GM23338 (cell line): ENCODE measurements around the gene MTHFS. TPM values are rescaled to one million over a fixed set of nuclear protein-coding genes. Genes with fewer than 3 reads are reported as not detected.
"Not testable (repeated sequence)": the region's sequence is repeated elsewhere in the genome, so short reads cannot be mapped to it uniquely, and the experiment has no call there.

ENCODE experiments used
- ATAC-seq: fragments of 200-7000 bp; cut with Tn5 transposase; 3 replicates; pipeline ENCODE4 v1.9.1; 2020
- DNase-seq: peaks from one replicate; pipeline ENCODE4 v3.0.0-alpha.2; 2015; ENCODE audit warnings: low spot score
- H2AFZ ChIP-seq: fragments of 200-600 bp; sonication (generic); 2 replicates; pipeline ENCODE4 v1.8.0; 2016; ENCODE audit warnings: antibody characterized with exemption, mild to moderate bottlenecking, moderate library complexity
- H3F3A ChIP-seq: fragments of 200-600 bp; sonication (generic); replicated peaks from 2 replicates; pipeline ENCODE4 v1.8.0; 2017; ENCODE audit warnings: antibody characterized with exemption, mixed run types, low read depth
- H3K27ac ChIP-seq: fragments of 200-600 bp; sonication (generic); 2 replicates; pipeline ENCODE4 v1.6.1; 2016; ENCODE audit warnings: low read depth
- H3K27me3 ChIP-seq: fragments of 200-600 bp; sonication (generic); 2 replicates; pipeline ENCODE4 v1.8.0; 2016; ENCODE audit warnings: mild to moderate bottlenecking, mixed run types, moderate library complexity; ENCODE audit not compliant: insufficient read depth
- H3K36me3 ChIP-seq: fragments of 200-600 bp; sonication (generic); 2 replicates; pipeline ENCODE4 v1.8.0; 2016; ENCODE audit warnings: mild to moderate bottlenecking; ENCODE audit not compliant: insufficient read depth
- H3K4me1 ChIP-seq: fragments of 200-600 bp; sonication (generic); 2 replicates; pipeline ENCODE4 v1.8.0; 2016; ENCODE audit warnings: mild to moderate bottlenecking, moderate library complexity; ENCODE audit not compliant: insufficient read depth
- H3K4me2 ChIP-seq: fragments of 200-600 bp; sonication (generic); 2 replicates; pipeline ENCODE4 v1.7.1; 2017; ENCODE audit warnings: mixed run types
- H3K4me3 ChIP-seq: fragments of 200-600 bp; sonication (generic); 2 replicates; pipeline ENCODE4 v1.6.1; 2016; ENCODE audit warnings: mixed run types
- H3K79me2 ChIP-seq: fragments of 200-600 bp; sonication (generic); replicated peaks from 2 replicates; pipeline ENCODE4 v1.8.0; 2017; ENCODE audit warnings: mild to moderate bottlenecking; ENCODE audit not compliant: insufficient read depth
- H3K9me2 ChIP-seq: fragments of 200-600 bp; sonication (generic); 2 replicates; pipeline ENCODE4 v1.8.0; 2017; ENCODE audit not compliant: insufficient read depth
- H4K20me1 ChIP-seq: fragments of 200-600 bp; sonication (generic); replicated peaks from 2 replicates; pipeline ENCODE4 v1.8.0; 2017; ENCODE audit warnings: mild to moderate bottlenecking; ENCODE audit not compliant: insufficient read depth
- H3K27ac Mint-ChIP-seq: 2 replicates; pipeline ENCODE4 v1.8.0; 2020; ENCODE audit warnings: inconsistent platforms, mild to moderate bottlenecking, moderate library complexity, mixed read lengths
- H3K27me3 Mint-ChIP-seq: 3 replicates; pipeline ENCODE4 v1.8.0; 2022; ENCODE audit warnings: low read depth, mild to moderate bottlenecking, moderate library complexity, mixed read lengths, inconsistent platforms; ENCODE audit not compliant: insufficient read depth, poor library complexity
- H3K36me3 Mint-ChIP-seq: 3 replicates; pipeline ENCODE4 v1.8.0; 2021; ENCODE audit warnings: low read depth, mild to moderate bottlenecking, inconsistent platforms, moderate library complexity, mixed read lengths
- H3K4me1 Mint-ChIP-seq: 3 replicates; pipeline ENCODE4 v1.8.0; 2020; ENCODE audit warnings: mild to moderate bottlenecking, inconsistent platforms, mixed read lengths
- H3K4me3 Mint-ChIP-seq: 3 replicates; pipeline ENCODE4 v1.8.0; 2021; ENCODE audit warnings: moderate library complexity, mild to moderate bottlenecking, inconsistent platforms, mixed read lengths
- H3K9me3 Mint-ChIP-seq: 3 replicates; pipeline ENCODE4 v1.8.0; 2020; ENCODE audit warnings: moderate library complexity, mild to moderate bottlenecking, inconsistent platforms, mixed read lengths
- EZH2 ChIP-seq: fragments of 200-600 bp; sonication (generic); IDR thresholded peaks from one replicate; pipeline ENCODE4 v1.8.0; 2017; ENCODE audit warnings: antibody characterized with exemption, mild to moderate bottlenecking, low read depth; ENCODE audit not compliant: unreplicated experiment
- NANOG ChIP-seq: IDR thresholded peaks from 2 replicates; pipeline ENCODE4 v1.6.1; 2016; ENCODE audit warnings: antibody characterized with exemption, borderline replicate concordance
- ZNF114 ChIP-seq: fragments of 250-450 bp; sonication (Bioruptor Pico); IDR thresholded peaks from 2 replicates; pipeline ENCODE4 v1.5.0; 2020; ENCODE audit warnings: mild to moderate bottlenecking, moderate library complexity
- polyA plus RNA-seq: library from polyadenylated mRNA; unstranded; fragments of >200 nt; fragmentation: Nextera tagmentation; extraction: Ambion mirVana; gene quantifications from 2 replicates; pipeline ENCODE4 v1.2.1, GENCODE V29; 2016
- total RNA-seq: library from RNA; depleted of rRNA; stranded (reverse); fragments of >200 nt; shearing (Covaris generic); gene quantifications from 2 replicates; pipeline ENCODE4 v1.2.3, GENCODE V29; 2014
- TF ChIP-seq, protein P1 (sequence below): fragments of 250-450 bp; sonication (Bioruptor Pico); IDR thresholded peaks from 2 replicates; pipeline ENCODE4 v1.5.0; 2020; ENCODE audit warnings: mild to moderate bottlenecking, moderate library complexity

Gene MTHFS
- total and polyA plus RNA-seq, 2 experiments from 2014 or later, result 33.2 to 62.0 TPM

DNA sequence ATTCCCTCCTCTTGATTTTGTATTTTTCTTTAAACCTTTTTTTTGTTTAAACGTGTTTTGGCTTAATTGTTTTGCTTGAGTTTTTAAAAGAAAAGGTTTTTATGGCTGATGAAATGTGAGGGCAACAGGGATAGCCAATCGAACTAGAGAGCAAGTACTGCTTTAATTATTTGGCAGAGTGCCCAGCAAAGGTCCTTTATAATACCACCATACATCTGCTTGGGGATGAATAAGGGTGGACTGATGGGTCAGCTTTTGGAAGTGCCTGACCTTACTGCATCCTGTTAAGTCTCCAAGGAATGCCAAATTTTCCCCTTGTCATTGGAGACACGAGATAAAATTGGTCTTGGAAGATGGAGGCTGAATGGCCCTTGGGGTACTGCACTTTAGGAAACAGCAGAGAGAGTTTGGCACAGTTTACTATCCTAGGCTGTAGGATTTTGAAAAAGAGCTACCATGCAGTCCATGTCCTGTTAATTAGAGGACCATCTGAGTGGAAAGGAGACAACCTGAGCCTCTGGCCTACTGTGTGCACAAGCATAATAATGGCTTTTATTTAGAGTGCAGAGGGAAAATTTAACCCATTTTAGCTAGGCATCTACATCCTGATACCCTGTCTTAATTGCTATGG, 19.8 kb upstream of the MTHFS start (continued):
- TF ChIP-seq, protein P1, sequence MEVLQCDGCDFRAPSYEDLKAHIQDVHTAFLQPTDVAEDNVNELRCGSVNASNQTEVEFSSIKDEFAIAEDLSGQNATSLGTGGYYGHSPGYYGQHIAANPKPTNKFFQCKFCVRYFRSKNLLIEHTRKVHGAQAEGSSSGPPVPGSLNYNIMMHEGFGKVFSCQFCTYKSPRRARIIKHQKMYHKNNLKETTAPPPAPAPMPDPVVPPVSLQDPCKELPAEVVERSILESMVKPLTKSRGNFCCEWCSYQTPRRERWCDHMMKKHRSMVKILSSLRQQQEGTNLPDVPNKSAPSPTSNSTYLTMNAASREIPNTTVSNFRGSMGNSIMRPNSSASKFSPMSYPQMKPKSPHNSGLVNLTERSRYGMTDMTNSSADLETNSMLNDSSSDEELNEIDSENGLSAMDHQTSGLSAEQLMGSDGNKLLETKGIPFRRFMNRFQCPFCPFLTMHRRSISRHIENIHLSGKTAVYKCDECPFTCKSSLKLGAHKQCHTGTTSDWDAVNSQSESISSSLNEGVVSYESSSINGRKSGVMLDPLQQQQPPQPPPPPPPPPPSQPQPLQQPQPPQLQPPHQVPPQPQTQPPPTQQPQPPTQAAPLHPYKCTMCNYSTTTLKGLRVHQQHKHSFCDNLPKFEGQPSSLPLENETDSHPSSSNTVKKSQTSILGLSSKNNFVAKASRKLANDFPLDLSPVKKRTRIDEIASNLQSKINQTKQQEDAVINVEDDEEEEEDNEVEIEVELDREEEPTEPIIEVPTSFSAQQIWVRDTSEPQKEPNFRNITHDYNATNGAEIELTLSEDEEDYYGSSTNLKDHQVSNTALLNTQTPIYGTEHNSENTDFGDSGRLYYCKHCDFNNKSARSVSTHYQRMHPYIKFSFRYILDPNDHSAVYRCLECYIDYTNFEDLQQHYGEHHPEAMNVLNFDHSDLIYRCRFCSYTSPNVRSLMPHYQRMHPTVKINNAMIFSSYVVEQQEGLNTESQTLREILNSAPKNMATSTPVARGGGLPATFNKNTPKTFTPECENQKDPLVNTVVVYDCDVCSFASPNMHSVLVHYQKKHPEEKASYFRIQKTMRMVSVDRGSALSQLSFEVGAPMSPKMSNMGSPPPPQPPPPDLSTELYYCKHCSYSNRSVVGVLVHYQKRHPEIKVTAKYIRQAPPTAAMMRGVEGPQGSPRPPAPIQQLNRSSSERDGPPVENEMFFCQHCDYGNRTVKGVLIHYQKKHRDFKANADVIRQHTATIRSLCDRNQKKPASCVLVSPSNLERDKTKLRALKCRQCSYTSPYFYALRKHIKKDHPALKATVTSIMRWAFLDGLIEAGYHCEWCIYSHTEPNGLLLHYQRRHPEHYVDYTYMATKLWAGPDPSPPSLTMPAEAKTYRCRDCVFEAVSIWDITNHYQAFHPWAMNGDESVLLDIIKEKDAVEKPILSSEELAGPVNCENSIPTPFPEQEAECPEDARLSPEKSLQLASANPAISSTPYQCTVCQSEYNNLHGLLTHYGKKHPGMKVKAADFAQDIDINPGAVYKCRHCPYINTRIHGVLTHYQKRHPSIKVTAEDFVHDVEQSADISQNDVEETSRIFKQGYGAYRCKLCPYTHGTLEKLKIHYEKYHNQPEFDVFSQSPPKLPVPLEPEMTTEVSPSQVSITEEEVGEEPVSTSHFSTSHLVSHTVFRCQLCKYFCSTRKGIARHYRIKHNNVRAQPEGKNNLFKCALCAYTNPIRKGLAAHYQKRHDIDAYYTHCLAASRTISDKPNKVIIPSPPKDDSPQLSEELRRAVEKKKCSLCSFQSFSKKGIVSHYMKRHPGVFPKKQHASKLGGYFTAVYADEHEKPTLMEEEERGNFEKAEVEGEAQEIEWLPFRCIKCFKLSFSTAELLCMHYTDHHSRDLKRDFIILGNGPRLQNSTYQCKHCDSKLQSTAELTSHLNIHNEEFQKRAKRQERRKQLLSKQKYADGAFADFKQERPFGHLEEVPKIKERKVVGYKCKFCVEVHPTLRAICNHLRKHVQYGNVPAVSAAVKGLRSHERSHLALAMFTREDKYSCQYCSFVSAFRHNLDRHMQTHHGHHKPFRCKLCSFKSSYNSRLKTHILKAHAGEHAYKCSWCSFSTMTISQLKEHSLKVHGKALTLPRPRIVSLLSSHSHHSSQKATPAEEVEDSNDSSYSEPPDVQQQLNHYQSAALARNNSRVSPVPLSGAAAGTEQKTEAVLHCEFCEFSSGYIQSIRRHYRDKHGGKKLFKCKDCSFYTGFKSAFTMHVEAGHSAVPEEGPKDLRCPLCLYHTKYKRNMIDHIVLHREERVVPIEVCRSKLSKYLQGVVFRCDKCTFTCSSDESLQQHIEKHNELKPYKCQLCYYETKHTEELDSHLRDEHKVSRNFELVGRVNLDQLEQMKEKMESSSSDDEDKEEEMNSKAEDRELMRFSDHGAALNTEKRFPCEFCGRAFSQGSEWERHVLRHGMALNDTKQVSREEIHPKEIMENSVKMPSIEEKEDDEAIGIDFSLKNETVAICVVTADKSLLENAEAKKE (CRISPR knock-in tag), result no peak
- no peak for TF ChIP-seq NANOG
- no peak for TF ChIP-seq ZNF114 (CRISPR knock-in tag)
- no peak for TF ChIP-seq EZH2

DNA sequence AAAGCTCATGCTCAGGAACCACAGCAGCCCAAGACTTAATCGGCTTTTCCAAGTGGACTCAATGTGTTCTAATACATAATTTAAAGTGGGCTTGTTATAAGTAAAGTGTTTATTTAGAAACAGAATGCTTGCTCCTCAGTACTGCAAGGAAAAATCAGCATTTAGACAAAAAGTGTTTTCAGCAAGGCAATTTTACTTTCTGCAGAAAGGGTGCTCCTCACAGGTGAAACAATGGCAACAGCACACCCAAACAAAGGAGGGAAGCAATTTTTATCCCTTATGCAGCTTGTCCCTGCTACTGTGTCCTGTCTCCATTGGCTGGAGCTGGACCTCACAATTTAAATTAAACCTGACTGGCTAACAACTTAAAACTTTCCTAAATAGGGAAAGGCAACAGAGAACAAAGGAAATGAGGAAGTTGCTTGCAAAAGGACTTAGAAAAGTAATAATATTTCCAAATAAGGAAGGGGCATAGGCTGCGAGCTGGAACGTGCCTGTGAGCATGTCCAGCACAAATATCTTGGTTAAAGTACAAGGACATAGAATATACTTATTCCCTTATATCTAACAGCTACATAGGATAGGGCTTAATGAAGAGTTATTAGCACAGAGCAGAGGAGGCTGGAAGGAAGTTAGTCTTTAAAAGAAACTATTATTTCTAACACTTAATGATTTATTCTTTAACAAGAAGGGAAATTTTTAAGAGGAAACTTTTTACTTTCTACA, 19.1 kb upstream of the MTHFS start:
- peaks cover 98% of the 10 kb centered on the region for H3K36me3 Mint-ChIP-seq
- not testable (repeated sequence) for H3K4me3 ChIP-seq, H3K27me3 Mint-ChIP-seq, H3K27ac Mint-ChIP-seq, H3K27me3 ChIP-seq, H3K9me2 ChIP-seq, DNase-seq, H3K4me1 Mint-ChIP-seq, H2AFZ ChIP-seq, ATAC-seq, H3F3A ChIP-seq, H3K4me2 ChIP-seq, H3K27ac ChIP-seq, H4K20me1 ChIP-seq, H3K4me1 ChIP-seq, H3K4me3 Mint-ChIP-seq
- peaks cover 65% of the 10 kb centered on the region for H3K79me2 ChIP-seq
- H3K36me3 ChIP-seq, result peaks cover 43% of the 10 kb centered on the region
- H3K9me3 Mint-ChIP-seq, result peaks cover 81% of the 10 kb centered on the region
